Endothelial cell (in vitro differentiated cells): ENCODE measurements around the gene CLDN9. TPM values are rescaled to one million over a fixed set of nuclear protein-coding genes. Genes with fewer than 3 reads are reported as not detected.

Source experiments
- DNase-seq: peaks from one replicate; pipeline ENCODE4 v3.0.0; 2021; ENCODE audit warnings: low spot score
- H3K27ac Mint-ChIP-seq: one replicate; pipeline ENCODE4 v1.8.0; 2021; ENCODE audit warnings: mixed read lengths, inconsistent platforms; ENCODE audit not compliant: unreplicated experiment
- H3K27me3 Mint-ChIP-seq: one replicate; pipeline ENCODE4 v1.8.0; 2021; ENCODE audit warnings: mild to moderate bottlenecking, moderate library complexity, mixed read lengths, inconsistent platforms; ENCODE audit not compliant: unreplicated experiment
- H3K36me3 Mint-ChIP-seq: one replicate; pipeline ENCODE4 v1.8.0; 2021; ENCODE audit warnings: mild to moderate bottlenecking, low read depth, mixed read lengths, inconsistent platforms; ENCODE audit not compliant: unreplicated experiment
- H3K4me1 Mint-ChIP-seq: one replicate; pipeline ENCODE4 v1.8.0; 2021; ENCODE audit warnings: mild to moderate bottlenecking, mixed read lengths, inconsistent platforms; ENCODE audit not compliant: unreplicated experiment
- H3K4me3 Mint-ChIP-seq: one replicate; pipeline ENCODE4 v1.8.0; 2021; ENCODE audit warnings: mild to moderate bottlenecking, mixed read lengths, inconsistent platforms; ENCODE audit not compliant: unreplicated experiment
- H3K9me3 Mint-ChIP-seq: one replicate; pipeline ENCODE4 v1.8.0; 2021; ENCODE audit warnings: mixed read lengths, inconsistent platforms; ENCODE audit not compliant: unreplicated experiment
- total RNA-seq: library from RNA; stranded (reverse); fragmentation: NEBNext Ultra II Directional; extraction: Animal tissue kit (Norgen Biotek cat#: 25700); gene quantifications from one replicate; pipeline ENCODE4 v1.2.1, GENCODE V29; 2021; ENCODE audit not compliant: unreplicated experiment
- TF ChIP-seq, protein P1 (sequence below): fragments of 200-600 bp; sonication (generic); IDR thresholded peaks from one replicate; pipeline ENCODE4 v1.5.0; 2021; ENCODE audit warnings: antibody characterized with exemption; ENCODE audit not compliant: unreplicated experiment

The CLDN9 gene
- total RNA-seq, 1 donor from 2014 or later = not detected

GRCh38 chr16:3014971-3015370 lies 2.2 kb downstream of the CLDN9 start:
- TF ChIP-seq, protein P1, sequence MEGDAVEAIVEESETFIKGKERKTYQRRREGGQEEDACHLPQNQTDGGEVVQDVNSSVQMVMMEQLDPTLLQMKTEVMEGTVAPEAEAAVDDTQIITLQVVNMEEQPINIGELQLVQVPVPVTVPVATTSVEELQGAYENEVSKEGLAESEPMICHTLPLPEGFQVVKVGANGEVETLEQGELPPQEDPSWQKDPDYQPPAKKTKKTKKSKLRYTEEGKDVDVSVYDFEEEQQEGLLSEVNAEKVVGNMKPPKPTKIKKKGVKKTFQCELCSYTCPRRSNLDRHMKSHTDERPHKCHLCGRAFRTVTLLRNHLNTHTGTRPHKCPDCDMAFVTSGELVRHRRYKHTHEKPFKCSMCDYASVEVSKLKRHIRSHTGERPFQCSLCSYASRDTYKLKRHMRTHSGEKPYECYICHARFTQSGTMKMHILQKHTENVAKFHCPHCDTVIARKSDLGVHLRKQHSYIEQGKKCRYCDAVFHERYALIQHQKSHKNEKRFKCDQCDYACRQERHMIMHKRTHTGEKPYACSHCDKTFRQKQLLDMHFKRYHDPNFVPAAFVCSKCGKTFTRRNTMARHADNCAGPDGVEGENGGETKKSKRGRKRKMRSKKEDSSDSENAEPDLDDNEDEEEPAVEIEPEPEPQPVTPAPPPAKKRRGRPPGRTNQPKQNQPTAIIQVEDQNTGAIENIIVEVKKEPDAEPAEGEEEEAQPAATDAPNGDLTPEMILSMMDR = no peak
- H3K4me1 Mint-ChIP-seq = peaks cover 4% of the 10 kb centered on the region
- no peak overlapping the region for H3K27ac Mint-ChIP-seq
- no peaks in the 10 kb centered on the region for H3K9me3 Mint-ChIP-seq
- no peak overlapping the region for H3K4me3 Mint-ChIP-seq
- peaks cover 18% of the 10 kb centered on the region for H3K27me3 Mint-ChIP-seq
- no peak for DNase-seq
- peaks cover 5% of the 10 kb centered on the region for H3K36me3 Mint-ChIP-seq

GRCh38 chr16:3015865-3016521 lies 3.3 kb downstream of the CLDN9 start:
- H3K9me3 Mint-ChIP-seq = no peaks in the 10 kb centered on the region
- TF ChIP-seq, protein P1 = no peak
- H3K36me3 Mint-ChIP-seq = peaks cover 5% of the 10 kb centered on the region
- peaks cover 19% of the 10 kb centered on the region for H3K27me3 Mint-ChIP-seq
- no peak for DNase-seq
- H3K27ac Mint-ChIP-seq = no peak overlapping the region
- peaks cover 4% of the 10 kb centered on the region for H3K4me1 Mint-ChIP-seq
- H3K4me3 Mint-ChIP-seq = peak overlapping the region; percentile 67

DNA sequence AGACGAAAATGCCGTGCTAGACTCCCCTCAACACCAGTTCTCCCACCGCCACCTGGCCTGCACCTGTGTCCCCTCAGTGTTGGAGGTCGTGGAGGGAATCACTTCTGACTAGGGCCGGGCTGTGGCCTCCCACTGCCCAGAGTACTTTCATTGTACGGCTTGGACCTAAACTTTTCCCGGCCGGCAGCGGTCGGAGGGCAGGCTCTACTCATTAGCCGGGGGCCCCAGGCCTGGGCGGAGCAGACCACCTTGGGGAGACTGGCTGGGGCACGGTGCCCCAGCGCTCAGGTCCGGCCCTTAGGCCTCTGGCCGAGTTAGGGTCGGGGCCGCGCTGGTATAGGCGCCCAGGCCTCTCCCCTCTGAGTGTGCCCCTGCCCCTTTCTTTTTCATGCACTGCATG lies 4.6 kb downstream of the CLDN9 start:
- H3K9me3 Mint-ChIP-seq = no peaks in the 10 kb centered on the region
- TF ChIP-seq, protein P1 = no peak
- H3K4me3 Mint-ChIP-seq = no peak overlapping the region
- H3K36me3 Mint-ChIP-seq = peaks cover 5% of the 10 kb centered on the region
- H3K27me3 Mint-ChIP-seq = peaks cover 21% of the 10 kb centered on the region
- H3K27ac Mint-ChIP-seq = no peak overlapping the region
- peaks cover 13% of the 10 kb centered on the region for H3K4me1 Mint-ChIP-seq
- DNase-seq = no peak

GRCh38 chr16:3017794-3018506 lies 5.2 kb downstream of the CLDN9 start, which contains the start of gene CLDN6:
Gene CLDN6, minus strand, starts transcription at chr16:3018183. Its CDS starts 2,162 bp downstream, at chr16:3016021.
- H3K4me3 Mint-ChIP-seq = peak within 1 kb of the TSS; percentile 86
- H3K9me3 Mint-ChIP-seq = no peaks in the 10 kb centered on the region
- TF ChIP-seq, protein P1 = peak; percentile 73
- H3K27ac Mint-ChIP-seq = peak within 1 kb of the TSS; percentile 70
- peaks cover 20% of the 10 kb centered on the region for H3K27me3 Mint-ChIP-seq
- H3K4me1 Mint-ChIP-seq = peaks cover 18% of the 10 kb centered on the region
- peak; percentile 89 for DNase-seq
- peaks cover 5% of the 10 kb centered on the region for H3K36me3 Mint-ChIP-seq

GRCh38 chr16:3019594-3020246 lies 7.0 kb downstream of the CLDN9 start:
- Mint-ChIP-seq H3K4me1 (peaks cover 26% of the 10 kb centered on the region), H3K27me3 (peaks cover 26% of the 10 kb centered on the region)

More at GRCh38 chr16:3019594-3020246, 7.0 kb downstream of the CLDN9 start:
- DNase-seq = no peak
- Mint-ChIP-seq H3K27ac (no peak overlapping the region), H3K4me3 (peak overlapping the region; percentile 77), H3K36me3 (peaks cover 4% of the 10 kb centered on the region), H3K9me3 (no peaks in the 10 kb centered on the region)
- TF ChIP-seq, protein P1 = no peak
